AG20443 (cell line): ENCODE data around the gene SMAP1.
A peak's percentile ranks its signal among the peaks of the same experiment; 100 is the strongest.

Source experiments
- DNase-seq: peaks from one replicate; pipeline ENCODE4 v3.0.0; 2012; ENCODE audit warnings: low spot score, mixed read lengths

SMAP1 gene

GRCh38 chr6:70684794-70685493, 17.3 kb downstream of the SMAP1 start:
- no peak for DNase-seq

- DNase-seq, result no peak
These were observed 18.0 kb downstream of the SMAP1 start for GRCh38 chr6:70685494-70686180.

GRCh38 chr6:70686548-70687133, 19.0 kb downstream of the SMAP1 start:
- DNase-seq, result peak; percentile 19

- DNase-seq, result no peak
These were observed 26.2 kb downstream of the SMAP1 start for GRCh38 chr6:70693887-70694286.

GRCh38 chr6:70694371-70694770, 26.7 kb downstream of the SMAP1 start:
- no peak for DNase-seq

GRCh38 chr6:70700922-70701876, 33.5 kb downstream of the SMAP1 start:
- DNase-seq, result no peak

GRCh38 chr6:70705772-70706171, 38.1 kb downstream of the SMAP1 start:
- DNase-seq, result no peak

GRCh38 chr6:70706491-70707123, 38.9 kb downstream of the SMAP1 start:
- peak; percentile 17 for DNase-seq

GRCh38 chr6:70707893-70708292, 40.2 kb downstream of the SMAP1 start:
- DNase-seq, result no peak

GRCh38 chr6:70708448-70708847, 40.8 kb downstream of the SMAP1 start:
- DNase-seq, result no peak

- DNase-seq, result peak; percentile 15
These were observed 42.1 kb downstream of the SMAP1 start for GRCh38 chr6:70709826-70710225.

GRCh38 chr6:70714716-70715257, 47.1 kb downstream of the SMAP1 start:
- DNase-seq, result no peak

- no peak for DNase-seq
These were observed 49.5 kb downstream of the SMAP1 start for GRCh38 chr6:70717038-70717801.

- DNase-seq, result no peak
These were observed 56.8 kb downstream of the SMAP1 start for GRCh38 chr6:70724524-70724923.

- peak; percentile 20 for DNase-seq
These were observed 58.2 kb downstream of the SMAP1 start for GRCh38 chr6:70725817-70726415.

GRCh38 chr6:70734381-70734780, 66.7 kb downstream of the SMAP1 start:
- DNase-seq, result no peak

GRCh38 chr6:70734979-70735378, 67.3 kb downstream of the SMAP1 start:
- no peak for DNase-seq

- DNase-seq, result no peak
These were observed 67.8 kb downstream of the SMAP1 start for GRCh38 chr6:70735513-70735912.

GRCh38 chr6:70738028-70738427, 70.3 kb downstream of the SMAP1 start:
- DNase-seq, result peak; percentile 8

GRCh38 chr6:70739534-70739933, 71.9 kb downstream of the SMAP1 start:
- DNase-seq, result no peak
